ENCODE results near the gene CARS2.
A peak's percentile ranks its signal among the peaks of the same experiment; 100 is the strongest.
"Not testable (repeated sequence)": the region's sequence is repeated elsewhere in the genome, so short reads cannot be mapped to it uniquely, and the experiment has no call there.

The CARS2 gene

DNA sequence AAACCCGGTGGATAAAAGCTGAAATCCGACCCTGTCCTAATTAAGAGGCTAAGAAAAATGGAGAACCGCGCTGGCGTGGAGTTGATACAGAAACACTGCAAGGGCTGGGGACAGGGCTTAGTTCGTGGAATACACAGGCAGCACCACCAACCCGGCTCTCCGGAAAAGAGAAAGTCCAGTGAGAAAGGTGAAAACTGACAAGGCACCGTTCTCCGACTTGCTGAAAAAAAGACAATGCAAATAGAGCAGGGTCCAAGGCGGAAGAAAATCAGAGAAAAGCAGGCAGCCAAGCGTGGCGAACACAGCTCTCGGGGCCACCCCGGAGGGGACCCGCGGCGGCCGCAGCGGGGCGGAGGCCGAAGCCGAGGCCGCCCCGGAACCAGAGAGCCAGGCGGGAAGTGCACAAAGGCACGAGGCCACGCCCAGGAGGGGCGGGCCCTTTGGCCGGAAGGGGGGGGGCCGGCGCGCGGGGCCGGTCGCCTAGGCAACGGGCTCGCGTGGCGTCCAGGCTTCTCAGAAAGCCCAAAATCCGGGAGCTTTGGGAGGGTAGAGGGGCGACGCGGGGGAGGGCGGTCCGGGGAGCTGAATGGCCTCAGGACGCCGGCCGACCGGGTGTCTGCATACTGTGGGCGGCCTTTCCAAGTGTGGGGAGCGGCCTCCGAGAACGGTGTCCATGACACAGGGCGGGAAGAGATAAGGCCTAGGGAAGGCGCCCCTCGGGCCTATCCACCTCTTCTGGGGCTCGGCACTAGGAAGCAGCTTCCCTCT lies 6.3 kb upstream of the CARS2 start:
- DNase-seq (ENCODE audit: extremely low read depth, low read depth): peak; percentile 37
- TF ChIP-seq, protein P1, sequence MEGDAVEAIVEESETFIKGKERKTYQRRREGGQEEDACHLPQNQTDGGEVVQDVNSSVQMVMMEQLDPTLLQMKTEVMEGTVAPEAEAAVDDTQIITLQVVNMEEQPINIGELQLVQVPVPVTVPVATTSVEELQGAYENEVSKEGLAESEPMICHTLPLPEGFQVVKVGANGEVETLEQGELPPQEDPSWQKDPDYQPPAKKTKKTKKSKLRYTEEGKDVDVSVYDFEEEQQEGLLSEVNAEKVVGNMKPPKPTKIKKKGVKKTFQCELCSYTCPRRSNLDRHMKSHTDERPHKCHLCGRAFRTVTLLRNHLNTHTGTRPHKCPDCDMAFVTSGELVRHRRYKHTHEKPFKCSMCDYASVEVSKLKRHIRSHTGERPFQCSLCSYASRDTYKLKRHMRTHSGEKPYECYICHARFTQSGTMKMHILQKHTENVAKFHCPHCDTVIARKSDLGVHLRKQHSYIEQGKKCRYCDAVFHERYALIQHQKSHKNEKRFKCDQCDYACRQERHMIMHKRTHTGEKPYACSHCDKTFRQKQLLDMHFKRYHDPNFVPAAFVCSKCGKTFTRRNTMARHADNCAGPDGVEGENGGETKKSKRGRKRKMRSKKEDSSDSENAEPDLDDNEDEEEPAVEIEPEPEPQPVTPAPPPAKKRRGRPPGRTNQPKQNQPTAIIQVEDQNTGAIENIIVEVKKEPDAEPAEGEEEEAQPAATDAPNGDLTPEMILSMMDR (IDR thresholded peaks at IDR 0.05; ENCODE audit: low read depth, low read length, missing control alignments): no peak
- H3K4me3 ChIP-seq (replicated peaks; ENCODE audit: low read depth, low read length): peak overlapping the region; percentile 86

DNA sequence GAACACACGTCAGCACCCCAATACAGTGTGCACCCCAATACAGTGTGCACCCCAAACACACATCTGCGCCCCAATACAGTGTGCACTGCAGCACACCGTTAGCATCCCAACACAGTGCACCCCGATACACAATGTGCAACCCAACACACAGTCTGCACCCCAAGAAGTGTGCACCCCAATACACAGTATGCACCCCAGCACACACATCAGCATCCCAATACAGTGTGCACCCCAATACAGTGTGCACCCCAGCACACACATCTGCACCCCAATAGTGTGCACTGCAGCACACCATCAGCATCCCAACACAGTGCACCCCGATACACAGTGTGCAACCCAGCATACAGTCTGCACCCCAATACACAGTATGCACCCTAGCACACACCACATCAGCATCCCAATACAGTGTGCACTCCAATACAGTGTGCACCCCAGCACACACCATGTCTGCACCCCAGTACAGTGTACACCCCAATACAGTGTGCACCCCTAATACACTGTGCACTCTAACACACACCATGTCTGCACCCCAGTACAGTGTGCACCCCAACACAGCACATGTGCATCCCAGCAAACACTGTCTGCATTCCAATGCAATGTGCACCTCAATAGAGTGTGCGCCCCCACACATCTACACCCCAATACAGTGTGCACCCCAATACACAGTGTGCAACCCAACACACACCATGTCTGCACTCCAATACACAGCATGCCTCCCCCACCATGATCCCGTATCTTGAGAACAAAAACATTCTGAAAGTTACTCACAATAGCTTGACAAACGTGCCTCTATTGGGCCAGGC lies 855 bp upstream of the CARS2 start:
- peak overlapping the region; percentile 60 for H3K4me3 ChIP-seq (replicated peaks; ENCODE audit: low read depth, low read length)
- TF ChIP-seq, protein P1 (IDR thresholded peaks at IDR 0.05; ENCODE audit: low read depth, low read length, missing control alignments): no peak
- DNase-seq (ENCODE audit: extremely low read depth, low read depth): no peak

DNA sequence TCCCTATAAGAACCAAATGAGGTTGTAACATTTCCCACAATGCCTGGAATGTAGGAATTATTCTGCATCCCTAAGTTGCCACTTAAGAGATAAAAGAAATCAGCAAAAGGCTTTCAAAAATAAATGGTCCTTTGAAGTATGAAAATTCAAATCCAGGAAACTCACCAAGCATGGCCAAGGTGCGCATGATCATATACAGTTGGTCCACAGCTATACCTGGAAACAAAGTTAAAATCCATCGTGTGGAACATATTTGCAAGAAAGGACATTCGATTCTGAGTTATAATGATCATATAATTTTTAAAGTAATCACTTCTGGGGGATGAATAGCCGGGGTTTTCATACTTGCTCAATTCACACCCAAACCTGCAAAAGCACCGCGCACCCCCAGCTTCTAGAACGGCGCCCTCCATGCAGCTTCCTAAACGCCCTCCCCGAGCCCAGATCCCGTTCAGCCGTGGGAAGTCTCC lies 525 bp downstream of the CARS2 start:
- DNase-seq (ENCODE audit: extremely low read depth, low read depth): no peak
- peak overlapping the region; percentile 60 for H3K4me3 ChIP-seq (replicated peaks; ENCODE audit: low read depth, low read length)
- TF ChIP-seq, protein P1 (IDR thresholded peaks at IDR 0.05; ENCODE audit: low read depth, low read length, missing control alignments): no peak

DNA sequence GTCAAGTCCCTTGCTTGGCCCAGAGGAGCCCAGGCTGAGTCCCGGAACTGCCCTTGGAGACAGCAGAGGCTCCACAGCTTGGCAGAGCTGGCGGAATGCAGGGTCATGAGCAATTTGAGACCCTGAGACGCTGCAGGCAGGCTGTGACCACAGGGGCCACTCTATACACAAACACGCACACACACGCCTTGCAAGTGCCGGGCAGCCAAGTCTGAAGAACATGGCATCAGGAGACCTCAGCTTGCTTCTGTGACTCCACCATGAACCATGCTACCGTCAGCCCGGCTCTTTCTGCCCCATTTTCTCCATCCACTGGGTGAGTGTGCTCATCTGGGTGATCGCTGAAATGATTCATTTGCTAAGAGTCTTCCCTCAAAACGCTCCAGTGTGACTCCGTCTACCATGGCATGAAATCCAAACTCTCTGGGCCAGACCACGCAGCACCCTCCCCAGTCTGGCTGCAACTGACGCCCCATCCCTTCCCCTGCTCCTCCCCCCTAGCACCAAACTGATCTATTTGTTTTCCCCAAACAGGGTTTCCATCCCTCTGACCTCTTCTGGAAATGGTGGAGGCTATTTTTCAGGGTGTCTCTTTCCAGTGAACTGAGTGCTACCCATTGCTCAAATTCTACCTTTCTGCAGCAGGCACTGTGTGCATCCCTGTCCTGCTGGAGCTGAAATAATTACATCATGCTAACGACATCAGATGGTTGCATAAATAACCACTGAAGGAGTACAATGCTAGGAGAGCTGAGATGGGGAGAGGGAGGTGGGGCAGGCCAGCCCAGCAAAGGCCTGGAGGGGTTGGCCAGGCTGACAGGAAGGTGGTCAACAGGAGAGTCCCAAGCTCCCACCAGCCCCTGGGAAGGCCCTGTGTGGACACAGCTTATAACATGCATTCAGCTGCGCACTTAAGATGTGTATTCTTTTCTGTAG lies 3.1 kb downstream of the CARS2 start:
- 0 out of 2 replicates have a peak overlapping the region, but pooled peaks have one; percentile 0 for H3K4me3 ChIP-seq (replicated peaks; ENCODE audit: low read depth, low read length)
- no peak for DNase-seq (ENCODE audit: extremely low read depth, low read depth)
- TF ChIP-seq, protein P1 (IDR thresholded peaks at IDR 0.05; ENCODE audit: low read depth, low read length, missing control alignments): no peak

DNA sequence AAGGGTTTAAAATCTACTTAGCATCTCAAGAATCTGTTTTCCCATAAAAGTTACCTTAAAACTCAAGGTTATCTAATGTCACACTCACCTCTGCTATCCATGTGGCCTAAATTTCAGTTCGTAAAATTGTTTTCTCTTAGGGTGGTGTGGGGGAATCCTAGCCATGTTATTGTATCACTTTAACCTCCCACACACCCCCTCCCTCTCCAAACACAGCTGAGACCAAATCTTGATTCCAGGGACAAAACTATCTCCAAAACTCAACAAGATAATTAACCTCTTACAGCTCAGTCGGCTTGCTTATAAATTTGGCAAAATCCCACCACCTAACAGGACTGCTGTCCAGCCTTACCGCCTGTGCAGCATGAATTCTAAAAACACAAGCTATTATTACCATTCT lies 3.8 kb downstream of the CARS2 start:
- no peak overlapping the region for H3K4me3 ChIP-seq (replicated peaks; ENCODE audit: low read depth, low read length)
- DNase-seq (ENCODE audit: extremely low read depth, low read depth): no peak
- TF ChIP-seq, protein P1 (IDR thresholded peaks at IDR 0.05; ENCODE audit: low read depth, low read length, missing control alignments): no peak

DNA sequence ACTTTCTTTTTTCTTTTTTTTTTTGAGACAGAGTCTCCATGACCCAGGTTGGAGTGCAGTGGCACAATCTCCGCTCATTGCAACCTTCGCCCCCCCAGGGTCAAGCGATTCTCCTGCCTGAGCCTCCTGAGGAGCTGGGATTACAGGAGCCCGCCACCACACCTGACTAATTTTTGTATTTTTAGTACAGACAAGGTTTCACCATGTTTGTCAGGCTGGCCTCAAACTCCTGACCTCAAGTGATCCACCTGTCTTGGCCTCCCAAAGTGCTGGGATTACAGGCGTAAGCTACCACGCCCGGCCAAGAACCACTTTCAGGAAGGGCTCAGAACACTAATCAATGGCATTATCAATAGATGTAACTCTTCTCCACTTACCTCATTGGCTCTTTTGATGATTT lies 4.9 kb downstream of the CARS2 start:
- H3K4me3 ChIP-seq (replicated peaks; ENCODE audit: low read depth, low read length); DNase-seq (ENCODE audit: extremely low read depth, low read depth): not testable (repeated sequence)

All from HFF-Myc (cell line).